Measurements from ENCODE around the gene PHRF1. TPM values are rescaled to one million over a fixed set of nuclear protein-coding genes. Genes with fewer than 3 reads are reported as not detected.

PHRF1 gene
- total RNA-seq, 1 experiment from 2014 or later: 45.5 TPM

DNA sequence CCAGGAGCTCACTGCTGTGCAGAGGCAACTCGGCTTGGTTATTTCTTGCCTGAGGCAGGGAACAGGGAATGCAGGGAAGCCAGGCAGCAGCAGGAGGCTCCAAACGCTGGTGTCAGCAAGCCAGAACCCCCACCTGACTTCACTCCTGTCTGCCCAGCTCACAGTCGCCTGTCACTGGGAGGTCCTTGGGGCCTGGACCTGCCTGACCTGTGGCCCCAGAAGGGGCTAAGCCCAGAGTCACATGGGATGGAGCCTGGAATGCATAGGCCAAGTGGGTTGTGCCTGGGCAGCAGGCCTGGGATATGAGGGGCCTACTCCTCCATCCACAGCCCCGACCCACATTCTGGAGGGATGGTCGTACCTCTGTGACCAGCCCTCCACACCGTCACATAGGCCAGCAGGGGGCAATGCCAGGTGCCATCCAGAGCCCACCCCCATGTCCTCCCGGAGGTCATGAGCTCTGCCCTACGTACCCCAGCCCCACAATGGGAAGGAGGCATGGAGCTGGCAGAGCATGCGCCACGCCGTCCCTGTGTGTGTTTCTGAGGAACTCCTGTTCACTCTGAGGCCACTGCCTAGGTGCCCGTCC lies 10.3 kb upstream of the PHRF1 start:
- no TSS peak for BruUV-seq (replicated peaks)
- TF ChIP-seq, protein P1, sequence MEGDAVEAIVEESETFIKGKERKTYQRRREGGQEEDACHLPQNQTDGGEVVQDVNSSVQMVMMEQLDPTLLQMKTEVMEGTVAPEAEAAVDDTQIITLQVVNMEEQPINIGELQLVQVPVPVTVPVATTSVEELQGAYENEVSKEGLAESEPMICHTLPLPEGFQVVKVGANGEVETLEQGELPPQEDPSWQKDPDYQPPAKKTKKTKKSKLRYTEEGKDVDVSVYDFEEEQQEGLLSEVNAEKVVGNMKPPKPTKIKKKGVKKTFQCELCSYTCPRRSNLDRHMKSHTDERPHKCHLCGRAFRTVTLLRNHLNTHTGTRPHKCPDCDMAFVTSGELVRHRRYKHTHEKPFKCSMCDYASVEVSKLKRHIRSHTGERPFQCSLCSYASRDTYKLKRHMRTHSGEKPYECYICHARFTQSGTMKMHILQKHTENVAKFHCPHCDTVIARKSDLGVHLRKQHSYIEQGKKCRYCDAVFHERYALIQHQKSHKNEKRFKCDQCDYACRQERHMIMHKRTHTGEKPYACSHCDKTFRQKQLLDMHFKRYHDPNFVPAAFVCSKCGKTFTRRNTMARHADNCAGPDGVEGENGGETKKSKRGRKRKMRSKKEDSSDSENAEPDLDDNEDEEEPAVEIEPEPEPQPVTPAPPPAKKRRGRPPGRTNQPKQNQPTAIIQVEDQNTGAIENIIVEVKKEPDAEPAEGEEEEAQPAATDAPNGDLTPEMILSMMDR (IDR thresholded peaks at IDR 0.05 in 2 of 3, conservative IDR thresholded peaks at IDR 0.05 in 1 of 3; ENCODE audit: borderline replicate concordance in 1 of 3, insufficient read depth in 1 of 3, low read depth in 2 of 3, low read length in 2 of 3): peak in 1 of 3 experiments; percentile 13; a peak in 1 of 6 replicates
- 0 out of 2 replicates have a peak, but pooled peaks have one; percentile 42 for TF ChIP-seq POLR2AphosphoS5 (IDR thresholded peaks at IDR 0.05; ENCODE audit: low read depth, low read length)
- no peak for TF ChIP-seq CBX3 (IDR thresholded peaks at IDR 0.05; ENCODE audit: low read depth)
- H3K4me3 ChIP-seq (replicated peaks in 1 of 2; ENCODE audit: low read depth in 1 of 2, low read length in 2 of 2): no peak overlapping the region
- intact Hi-C loops (cut with micrococcal nuclease): no loop called here
- 0 out of 4 replicates have a peak, but pooled peaks cover 0 to 3% of the 10 kb centered on the region in 2 experiments for H3K36me3 ChIP-seq (ENCODE audit: control insufficient read depth in 1 of 2, insufficient read depth in 2 of 2, low read length in 2 of 2)
- no peak overlapping the region for H2AFZ ChIP-seq (ENCODE audit: low read depth, low read length, poor library complexity, severe bottlenecking)
- ATAC-seq (no peak), DNase-seq (ENCODE audit: low read depth, low spot score) (no peak)
- H3K9me3 ChIP-seq (ENCODE audit: control insufficient read depth in 1 of 2, insufficient read depth in 1 of 2, low read depth in 1 of 2, low read length in 2 of 2): no peaks in the 10 kb centered on the region
- RAD21 ChIA-PET (ENCODE audit: low non-redundant PET in 1 of 2, low total read pairs in 2 of 2, uncharacterized antibody in 2 of 2, unreplicated experiment in 2 of 2): no interaction called here
- H3K9ac ChIP-seq (ENCODE audit: low read length): no peak overlapping the region
- H3K79me2 ChIP-seq (ENCODE audit: insufficient read depth, low read length): peaks cover 15% of the 10 kb centered on the region
- POLR2A ChIA-PET: interaction anchor here (1.4 kb wide), 1 partner anchor 10 kb away, joined by 4 read pairs; the partner anchor contains the start of gene PHRF1
- H3K4me1 ChIP-seq (ENCODE audit: control insufficient read depth in 1 of 2, insufficient read depth in 2 of 2, low read length in 2 of 2): peaks cover 14 to 58% of the 10 kb centered on the region in 2 experiments; a peak in 3 of 4 replicates
- CTCF ChIA-PET: no interaction called here
- H3K27me3 ChIP-seq (ENCODE audit: insufficient read depth, low read length): no peaks in the 10 kb centered on the region
- no peak overlapping the region for H3K4me2 ChIP-seq (ENCODE audit: low read length)
- H3K9me2 ChIP-seq (ENCODE audit: insufficient read depth): no peaks in the 10 kb centered on the region
- no peaks in the 10 kb centered on the region for H4K20me1 ChIP-seq (ENCODE audit: insufficient read depth)
- peak overlapping the region; percentile 52; the same call in 1 of the 2 replicates for H3K27ac ChIP-seq (ENCODE audit: low read depth, low read length)

- Histone ChIP-seq H3K4me3 (replicated peaks in 1 of 2; ENCODE audit: low read depth in 1 of 2, low read length in 2 of 2) (peak overlapping the region; percentile 71 to 75), H3K36me3 (ENCODE audit: control insufficient read depth in 1 of 2, insufficient read depth in 2 of 2, low read length in 2 of 2) (0 out of 4 replicates have a peak, but pooled peaks cover 0 to 3% of the 10 kb centered on the region in 2 experiments), H3K4me2 (ENCODE audit: low read length) (peak overlapping the region; percentile 83), H3K9me3 (ENCODE audit: control insufficient read depth in 1 of 2, insufficient read depth in 1 of 2, low read depth in 1 of 2, low read length in 2 of 2) (no peaks in the 10 kb centered on the region), H3K4me1 (ENCODE audit: control insufficient read depth in 1 of 2, insufficient read depth in 2 of 2, low read length in 2 of 2) (peaks cover 11 to 56% of the 10 kb centered on the region in 2 experiments; a peak in 3 of 4 replicates), H3K9me2 (ENCODE audit: insufficient read depth) (no peaks in the 10 kb centered on the region), H3K79me2 (ENCODE audit: insufficient read depth, low read length) (peaks cover 4% of the 10 kb centered on the region), H3K27me3 (ENCODE audit: insufficient read depth, low read length) (no peaks in the 10 kb centered on the region), H2AFZ (ENCODE audit: low read depth, low read length, poor library complexity, severe bottlenecking) (no peak overlapping the region), H4K20me1 (ENCODE audit: insufficient read depth) (no peaks in the 10 kb centered on the region), H3K9ac (ENCODE audit: low read length) (no peak overlapping the region), H3K27ac (ENCODE audit: low read depth, low read length) (peak overlapping the region; percentile 96; the same call in 1 of the 2 replicates)
- ATAC-seq: no peak
- intact Hi-C loops (cut with micrococcal nuclease): no loop called here
- RAD21 ChIA-PET (ENCODE audit: low non-redundant PET in 1 of 2, low total read pairs in 2 of 2, uncharacterized antibody in 2 of 2, unreplicated experiment in 2 of 2): no interaction called here
- POLR2A ChIA-PET: interaction anchor here (1.4 kb wide), 1 partner anchor 9 kb away, joined by 4 read pairs; the partner anchor contains the start of gene PHRF1
- DNase-seq (ENCODE audit: low read depth, low spot score): no peak
- CTCF ChIA-PET: no interaction called here
- TSS peak; percentile 56 for BruUV-seq (replicated peaks)
- TF ChIP-seq, protein P2, sequence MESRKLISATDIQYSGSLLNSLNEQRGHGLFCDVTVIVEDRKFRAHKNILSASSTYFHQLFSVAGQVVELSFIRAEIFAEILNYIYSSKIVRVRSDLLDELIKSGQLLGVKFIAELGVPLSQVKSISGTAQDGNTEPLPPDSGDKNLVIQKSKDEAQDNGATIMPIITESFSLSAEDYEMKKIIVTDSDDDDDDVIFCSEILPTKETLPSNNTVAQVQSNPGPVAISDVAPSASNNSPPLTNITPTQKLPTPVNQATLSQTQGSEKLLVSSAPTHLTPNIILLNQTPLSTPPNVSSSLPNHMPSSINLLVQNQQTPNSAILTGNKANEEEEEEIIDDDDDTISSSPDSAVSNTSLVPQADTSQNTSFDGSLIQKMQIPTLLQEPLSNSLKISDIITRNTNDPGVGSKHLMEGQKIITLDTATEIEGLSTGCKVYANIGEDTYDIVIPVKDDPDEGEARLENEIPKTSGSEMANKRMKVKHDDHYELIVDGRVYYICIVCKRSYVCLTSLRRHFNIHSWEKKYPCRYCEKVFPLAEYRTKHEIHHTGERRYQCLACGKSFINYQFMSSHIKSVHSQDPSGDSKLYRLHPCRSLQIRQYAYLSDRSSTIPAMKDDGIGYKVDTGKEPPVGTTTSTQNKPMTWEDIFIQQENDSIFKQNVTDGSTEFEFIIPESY (IDR thresholded peaks at IDR 0.05; ENCODE audit: extremely low read depth, insufficient replicate concordance, low read length): no peak
- TF ChIP-seq CBX3 (IDR thresholded peaks at IDR 0.05; ENCODE audit: low read depth) (no peak), RAD21 (IDR thresholded peaks at IDR 0.05; ENCODE audit: low read depth) (no peak), ZFX (IDR thresholded peaks at IDR 0.05) (no peak), YY1 (IDR thresholded peaks at IDR 0.05; ENCODE audit: extremely low read depth, insufficient replicate concordance, low read depth, low read length) (no peak), EZH2 (IDR thresholded peaks at IDR 0.05) (no peak), ZNF274 (IDR thresholded peaks at IDR 0.05; ENCODE audit: low read depth, low read length) (no peak), SRF (IDR thresholded peaks at IDR 0.05; ENCODE audit: low read depth) (no peak)
These were observed 9.2 kb upstream of the PHRF1 start for GRCh38 chr11:567011-567628.

All from HCT116 (cell line).